ENCODE results near the gene HLA-B. TPM values are rescaled to one million over a fixed set of nuclear protein-coding genes. Genes with fewer than 3 reads are reported as not detected.

The HLA-B gene
- total RNA-seq = 1,000 to 10,000 TPM; 4,256 to 4,376 TPM

DNA sequence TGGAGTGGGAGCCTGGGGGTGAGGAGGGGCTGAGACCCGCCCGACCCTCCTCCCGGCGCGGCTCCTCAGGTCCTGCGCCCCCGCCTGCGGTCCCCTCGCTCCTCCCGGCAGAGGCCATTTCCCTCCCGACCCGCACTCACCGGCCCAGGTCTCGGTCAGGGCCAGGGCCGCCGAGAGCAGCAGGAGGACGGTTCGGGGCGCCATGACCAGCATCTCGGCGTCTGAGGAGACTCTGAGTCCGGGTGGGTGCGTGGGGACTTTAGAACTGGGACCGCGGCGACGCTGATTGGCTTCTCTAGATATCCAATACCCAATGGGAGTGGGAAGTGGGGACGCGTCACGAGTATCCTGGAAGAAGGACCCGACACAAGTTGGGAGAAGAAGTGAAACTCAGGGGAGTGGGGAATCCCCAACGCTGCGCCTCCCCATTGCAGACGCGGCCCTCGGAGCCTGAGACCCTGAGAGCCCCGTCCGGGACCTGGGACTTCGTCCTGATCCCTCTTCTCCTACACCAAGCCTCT lies at the start of gene HLA-B:
Gene HLA-B, minus strand, starts transcription at position 234 of the 521 bp plus-strand sequence. Its CDS starts 21 bp downstream, at position 213.

DNA sequence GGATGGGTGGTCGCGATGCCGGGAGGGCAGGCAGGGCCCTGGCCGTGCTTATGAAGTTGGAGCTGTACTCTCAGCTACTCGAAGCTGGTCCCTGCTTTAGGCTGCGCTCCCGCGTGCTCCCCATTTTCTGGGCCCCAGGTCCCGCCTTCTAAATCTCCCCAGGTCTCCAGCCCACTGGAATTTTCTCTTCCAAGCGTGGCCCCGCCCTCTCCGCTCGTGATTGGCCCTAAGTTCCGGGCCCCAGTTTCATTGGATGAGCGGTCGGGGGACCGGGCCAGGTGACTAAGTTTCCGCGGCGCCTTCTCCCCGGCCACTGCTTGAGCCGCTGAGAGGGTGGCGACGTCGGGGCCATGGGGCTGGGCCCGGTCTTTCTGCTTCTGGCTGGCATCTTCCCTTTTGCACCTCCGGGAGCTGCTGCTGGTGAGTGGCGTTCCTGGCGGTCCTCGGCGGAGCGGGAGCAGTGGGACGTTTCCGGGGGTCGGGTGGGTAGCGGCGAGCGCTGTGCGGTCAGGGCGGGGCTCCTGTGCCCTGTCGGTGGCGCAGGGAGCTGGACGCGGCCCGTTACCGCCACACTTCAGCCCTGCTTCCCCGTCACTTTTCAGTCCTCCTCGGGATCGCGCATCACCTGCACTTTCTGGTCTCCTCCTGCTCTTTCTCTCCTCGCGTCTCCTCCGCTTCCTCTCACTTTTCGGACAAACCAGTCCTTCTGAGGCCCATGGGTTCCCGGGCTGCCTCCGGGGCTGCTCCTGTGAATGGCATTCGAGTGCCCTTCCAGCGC lies 46.5 kb upstream of the HLA-B start, which contains the start of gene MICA:
Gene MICA, plus strand, starts transcription at position 313 of the 778 bp plus-strand sequence. Its CDS starts 38 bp downstream, at position 351.

Small RNA genes lying within 50 kb of the gene (microRNA-seq; reads per million reads assigned to microRNA genes)
- not detected for gene MIR6891 (ENCODE audit: borderline microRNAs expressed, borderline replicate concordance)

Other genes starting within 250 kb of the HLA-B start
- not detected for gene C6orf15, start 244.6 kb downstream of the HLA-B start, total RNA-seq
- not detected for gene PSORS1C1, start 242.4 kb downstream of the HLA-B start, total RNA-seq
- gene CDSN, start 236.7 kb downstream of the HLA-B start, total RNA-seq = not detected
- not detected for gene PSORS1C2, start 218.1 kb downstream of the HLA-B start, total RNA-seq
- 10 to 100 TPM; 29.1 to 34.4 TPM for gene CCHCR1, start 199.4 kb downstream of the HLA-B start, total RNA-seq
- gene TCF19, start 198.6 kb downstream of the HLA-B start, total RNA-seq = 10 to 100 TPM; 70.6 to 73.5 TPM
- not detected for gene POU5F1, start 186.5 kb downstream of the HLA-B start, total RNA-seq
- 1,000 to 10,000 TPM; 1,197 to 1,205 TPM for gene HLA-C, start 85.1 kb downstream of the HLA-B start, total RNA-seq
- gene MICA, start 46.4 kb upstream of the HLA-B start, total RNA-seq = 10 to 100 TPM in 1 of 2 experiments, 1 to 10 TPM in 1; 8.9 to 10.4 TPM
- 10 to 100 TPM; 37.8 to 38.1 TPM for gene MICB, start 141.0 kb upstream of the HLA-B start, total RNA-seq
- not detected for gene MCCD1, start 171.8 kb upstream of the HLA-B start, total RNA-seq
- 100 to 1,000 TPM; 423 to 444 TPM for gene DDX39B, start 184.8 kb upstream of the HLA-B start, total RNA-seq
- gene ATP6V1G2, start 189.4 kb upstream of the HLA-B start, total RNA-seq = 1 to 10 TPM; 3.5 to 4.2 TPM
- 10 to 100 TPM; 12.9 to 15.8 TPM for gene NFKBIL1, start 190.4 kb upstream of the HLA-B start, total RNA-seq
- 10 to 100 TPM; 29.6 TPM for gene LTA, start 215.1 kb upstream of the HLA-B start, total RNA-seq
- 10 to 100 TPM; 51.3 to 53.4 TPM for gene TNF, start 218.4 kb upstream of the HLA-B start, total RNA-seq
- 1,000 to 10,000 TPM; 1,438 to 1,452 TPM for gene LTB, start 225.2 kb upstream of the HLA-B start, total RNA-seq
- 10 to 100 TPM; 67.8 to 71.0 TPM for gene LST1, start 229.1 kb upstream of the HLA-B start, total RNA-seq
- 10 to 100 TPM; 27.6 to 28.8 TPM for gene NCR3, start 235.8 kb upstream of the HLA-B start, total RNA-seq

Measured in activated naive CD4-positive, alpha-beta T cell treated with anti-CD3 and anti-CD28 coated beads, Interleukin-2, amount 10 ng/mL, durations not matched to agents 5 hours and 36 hours (primary cell).